HuH-7 (cell line): ENCODE data around the gene VRTN.
"Not testable (repeated sequence)": the region's sequence is repeated elsewhere in the genome, so short reads cannot be mapped to it uniquely, and the experiment has no call there.

Experiments used
- DNase-seq: peaks from one replicate; pipeline ENCODE4 v3.0.0; 2011; ENCODE audit warnings: low spot score

The VRTN gene

GRCh38 chr14:74348735-74349463 lies 628 bp downstream of the VRTN start:
- no peak for DNase-seq

- peak; percentile 33 for DNase-seq
These were observed 1.5 kb downstream of the VRTN start for GRCh38 chr14:74349757-74350156.

GRCh38 chr14:74350211-74350927 lies 2.1 kb downstream of the VRTN start:
- no peak for DNase-seq

- no peak for DNase-seq
These were observed 2.7 kb downstream of the VRTN start for GRCh38 chr14:74350928-74351323.

- DNase-seq = no peak
These were observed 8.8 kb downstream of the VRTN start for GRCh38 chr14:74356892-74357575.

GRCh38 chr14:74357585-74357984 lies 9.3 kb downstream of the VRTN start:
- no peak for DNase-seq

GRCh38 chr14:74358176-74358829 lies 10.0 kb downstream of the VRTN start:
- DNase-seq = no peak

- DNase-seq = no peak
These were observed 11.9 kb downstream of the VRTN start for GRCh38 chr14:74360163-74360562.

GRCh38 chr14:74362361-74362915 lies 14.2 kb downstream of the VRTN start:
- DNase-seq = peak; percentile 83

GRCh38 chr14:74364271-74364880 lies 16.1 kb downstream of the VRTN start:
- DNase-seq = no peak

- DNase-seq = no peak
These were observed 19.8 kb downstream of the VRTN start for GRCh38 chr14:74368026-74368425.

GRCh38 chr14:74368441-74368840 lies 20.2 kb downstream of the VRTN start:
- no peak for DNase-seq

- no peak for DNase-seq
These were observed 29.9 kb downstream of the VRTN start for GRCh38 chr14:74377976-74378690.

- DNase-seq = no peak
These were observed 31.9 kb downstream of the VRTN start for GRCh38 chr14:74380172-74380571.

GRCh38 chr14:74380845-74381244 lies 32.6 kb downstream of the VRTN start:
- no peak for DNase-seq

- DNase-seq = not testable (repeated sequence)
These were observed 33.3 kb downstream of the VRTN start for GRCh38 chr14:74381571-74381970.

- DNase-seq = no peak
These were observed 34.0 kb downstream of the VRTN start for GRCh38 chr14:74382231-74382630.

GRCh38 chr14:74389980-74390379 lies 41.7 kb downstream of the VRTN start:
- no peak for DNase-seq

GRCh38 chr14:74390505-74390904 lies 42.2 kb downstream of the VRTN start:
- DNase-seq = not testable (repeated sequence)

GRCh38 chr14:74391479-74391878 lies 43.2 kb downstream of the VRTN start:
- DNase-seq = no peak
